Ammon's horn (tissue), 1 donor: ENCODE measurements around the gene RPTOR.

Experiments used
- DNase-seq: peaks from one replicate; pipeline ENCODE4 v3.0.0-alpha.2; 2016; ENCODE audit warnings: low spot score

Gene RPTOR

DNA sequence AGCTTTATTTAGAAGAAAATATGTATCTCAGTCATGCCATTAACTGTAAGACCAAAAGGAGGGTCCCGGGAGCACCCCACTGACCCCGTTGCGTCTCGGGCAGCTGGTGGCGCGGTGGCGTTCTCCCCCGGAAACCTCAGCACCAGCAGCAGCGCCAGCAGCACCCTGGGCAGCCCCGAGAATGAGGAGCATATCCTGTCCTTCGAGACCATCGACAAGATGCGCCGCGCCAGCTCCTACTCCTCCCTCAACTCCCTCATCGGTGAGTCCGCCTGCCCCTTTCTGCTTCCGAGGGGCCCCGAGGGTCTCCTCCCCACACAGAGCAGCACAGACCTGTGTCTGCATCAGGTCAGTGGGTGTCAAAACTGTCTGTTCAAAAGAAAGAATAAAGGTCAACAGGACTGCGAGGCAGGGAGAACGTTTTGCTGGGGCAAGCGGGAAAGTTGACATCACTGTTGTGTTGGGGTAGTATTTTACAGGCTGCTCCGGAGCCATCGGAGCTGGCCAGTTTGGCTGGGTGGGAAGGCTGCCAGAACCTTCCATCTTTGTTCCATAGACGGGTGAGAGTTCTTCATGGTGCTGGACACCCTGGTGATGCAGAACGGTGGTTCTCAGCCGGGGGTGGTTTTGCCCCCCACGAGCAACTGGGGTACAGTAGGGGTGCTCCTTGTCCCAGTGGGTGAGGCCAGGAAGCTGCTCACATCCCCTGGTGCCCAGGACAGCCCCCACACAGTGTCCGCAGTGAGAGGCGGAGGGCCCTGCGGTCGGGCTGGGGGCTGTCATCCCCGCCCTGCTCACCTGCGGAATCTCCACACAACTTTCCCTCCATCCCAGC, 349.2 kb downstream of the RPTOR start:
- DNase-seq: no peak

GRCh38 chr17:80894439-80894721, 349.7 kb downstream of the RPTOR start:
- no peak for DNase-seq

DNA sequence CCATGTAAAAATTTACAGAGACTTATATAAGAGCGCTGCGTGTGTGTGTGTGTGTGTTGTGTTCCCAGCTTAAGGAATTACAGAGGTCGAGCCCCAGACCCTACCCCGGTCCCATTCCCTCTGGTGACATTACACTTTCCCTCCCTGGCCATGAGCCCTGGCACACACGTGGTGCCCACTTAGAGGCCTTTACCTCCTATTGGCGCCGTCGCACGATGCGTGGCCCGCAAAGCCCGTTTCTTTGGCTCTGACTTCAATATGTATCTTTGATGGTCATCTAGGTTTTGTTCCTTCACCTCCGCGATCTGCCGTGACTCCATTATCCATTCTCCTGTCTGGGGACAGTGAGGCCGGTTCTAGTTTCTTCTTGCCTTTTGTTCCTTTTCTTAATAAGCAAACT, 350.1 kb downstream of the RPTOR start:
- DNase-seq: no peak

DNA sequence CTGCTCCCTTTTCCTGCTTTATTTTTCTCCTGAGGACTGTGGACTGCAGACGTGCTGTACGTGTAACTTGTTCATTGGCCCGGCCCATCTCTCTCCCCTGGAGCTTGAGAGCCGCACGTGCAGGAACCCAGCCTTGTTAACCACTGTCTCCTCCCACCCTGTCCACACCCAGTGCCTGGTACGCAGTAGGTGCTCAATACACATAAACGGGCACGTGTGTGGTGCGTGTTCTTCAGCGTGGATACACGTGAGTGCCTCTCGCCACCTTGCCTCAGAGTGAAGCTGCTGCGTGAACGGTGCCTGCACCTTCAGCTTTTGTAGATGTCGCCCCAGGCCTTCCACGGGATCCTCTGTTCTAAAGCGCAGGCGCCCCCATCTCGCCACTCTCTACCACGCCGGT, 350.7 kb downstream of the RPTOR start:
- DNase-seq: no peak

- no peak for DNase-seq
Measured at GRCh38 chr17:80898716-80899115, 354.1 kb downstream of the RPTOR start.

GRCh38 chr17:80899402-80900268, 355.0 kb downstream of the RPTOR start:
- DNase-seq: no peak

DNA sequence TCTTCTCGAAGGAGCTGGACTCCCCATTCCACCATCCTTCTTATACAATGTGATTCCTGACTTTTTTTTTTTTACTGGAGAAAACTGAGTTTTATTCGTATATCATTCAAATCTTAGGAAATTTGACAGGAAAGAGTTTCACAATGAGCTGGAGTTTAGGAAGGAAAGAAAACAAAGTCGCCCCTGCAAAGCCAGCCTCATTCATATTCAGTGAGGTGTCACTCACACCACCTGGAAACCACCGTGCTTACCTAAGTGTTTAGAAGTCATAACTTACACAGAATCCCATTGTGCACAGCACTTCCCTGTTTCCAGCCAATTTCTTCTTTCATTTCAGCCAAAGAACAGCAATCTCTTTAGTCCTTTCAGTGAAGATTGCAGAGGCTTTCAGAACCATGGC, 356.7 kb downstream of the RPTOR start:
- DNase-seq: no peak

DNA sequence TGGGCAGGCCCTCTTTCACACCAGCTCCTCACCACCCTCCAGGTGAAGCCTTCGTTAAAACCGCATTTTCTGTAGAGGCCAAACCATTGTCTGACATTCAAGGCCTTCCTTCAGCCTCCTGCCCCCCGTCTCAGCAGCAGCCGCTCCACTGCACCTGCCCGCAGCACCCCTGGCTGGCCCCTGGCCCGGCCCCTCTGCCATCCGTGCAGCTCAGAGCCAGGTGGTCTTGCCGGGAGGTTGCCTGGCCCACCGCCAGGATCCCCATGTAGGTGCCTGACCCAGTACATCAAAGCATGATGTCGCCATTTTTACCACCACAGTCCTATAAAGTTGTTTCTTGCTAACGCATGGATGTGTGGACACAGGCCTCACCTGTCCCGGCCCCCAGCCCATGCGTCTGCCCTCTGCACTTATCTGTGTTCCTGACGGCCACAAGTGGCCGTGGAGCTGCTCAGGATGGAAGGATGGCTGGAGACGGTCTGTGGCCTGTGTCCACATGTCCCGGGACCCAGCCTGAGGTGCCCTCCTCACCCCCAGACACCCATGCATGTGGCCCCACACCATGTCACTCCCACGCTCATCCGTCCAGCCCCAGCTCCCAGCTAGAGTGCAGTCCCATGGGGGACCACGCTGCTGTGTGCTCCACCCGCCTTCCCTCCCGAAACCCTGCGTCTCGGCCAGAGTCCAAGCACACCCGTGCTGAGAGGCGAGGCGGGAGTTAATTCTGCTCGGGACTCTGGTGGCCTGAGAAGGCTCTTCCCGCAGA, 357.7 kb downstream of the RPTOR start:
- DNase-seq: no peak

GRCh38 chr17:80902963-80903611, 358.4 kb downstream of the RPTOR start:
- DNase-seq: no peak

GRCh38 chr17:80904036-80904753, 359.6 kb downstream of the RPTOR start:
- DNase-seq: no peak

DNA sequence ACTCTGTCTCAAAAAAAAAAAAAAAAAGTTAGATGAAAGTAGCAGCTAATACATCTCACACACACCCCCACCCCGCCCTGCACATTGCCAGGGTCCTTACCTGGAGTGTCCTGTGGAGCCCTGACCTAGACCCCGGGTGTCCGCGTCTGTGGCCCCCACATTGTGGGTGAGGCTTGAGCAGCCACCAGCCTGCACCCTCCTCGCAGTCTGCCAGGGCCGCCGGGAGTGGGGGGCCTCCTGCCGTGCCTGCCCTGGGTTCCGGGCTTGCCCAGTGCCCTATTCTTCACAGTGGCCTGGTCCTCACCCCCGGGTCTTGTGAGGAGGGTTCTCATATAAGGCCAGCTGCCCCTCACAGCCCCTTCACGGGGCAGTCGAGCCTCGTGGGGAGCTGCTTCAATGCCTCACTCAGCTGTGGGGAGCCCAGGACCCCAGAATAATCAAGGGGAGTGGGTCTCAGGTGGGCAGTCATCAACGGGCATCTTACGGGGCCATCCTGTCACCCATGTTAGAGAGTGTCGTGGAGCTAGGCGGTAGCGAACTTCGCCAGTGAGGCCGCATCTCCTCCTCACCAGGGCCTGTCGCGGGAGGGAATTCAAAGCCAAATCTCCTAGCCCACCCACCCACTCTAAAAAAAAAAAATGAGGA, 361.1 kb downstream of the RPTOR start:
- no peak for DNase-seq

DNA sequence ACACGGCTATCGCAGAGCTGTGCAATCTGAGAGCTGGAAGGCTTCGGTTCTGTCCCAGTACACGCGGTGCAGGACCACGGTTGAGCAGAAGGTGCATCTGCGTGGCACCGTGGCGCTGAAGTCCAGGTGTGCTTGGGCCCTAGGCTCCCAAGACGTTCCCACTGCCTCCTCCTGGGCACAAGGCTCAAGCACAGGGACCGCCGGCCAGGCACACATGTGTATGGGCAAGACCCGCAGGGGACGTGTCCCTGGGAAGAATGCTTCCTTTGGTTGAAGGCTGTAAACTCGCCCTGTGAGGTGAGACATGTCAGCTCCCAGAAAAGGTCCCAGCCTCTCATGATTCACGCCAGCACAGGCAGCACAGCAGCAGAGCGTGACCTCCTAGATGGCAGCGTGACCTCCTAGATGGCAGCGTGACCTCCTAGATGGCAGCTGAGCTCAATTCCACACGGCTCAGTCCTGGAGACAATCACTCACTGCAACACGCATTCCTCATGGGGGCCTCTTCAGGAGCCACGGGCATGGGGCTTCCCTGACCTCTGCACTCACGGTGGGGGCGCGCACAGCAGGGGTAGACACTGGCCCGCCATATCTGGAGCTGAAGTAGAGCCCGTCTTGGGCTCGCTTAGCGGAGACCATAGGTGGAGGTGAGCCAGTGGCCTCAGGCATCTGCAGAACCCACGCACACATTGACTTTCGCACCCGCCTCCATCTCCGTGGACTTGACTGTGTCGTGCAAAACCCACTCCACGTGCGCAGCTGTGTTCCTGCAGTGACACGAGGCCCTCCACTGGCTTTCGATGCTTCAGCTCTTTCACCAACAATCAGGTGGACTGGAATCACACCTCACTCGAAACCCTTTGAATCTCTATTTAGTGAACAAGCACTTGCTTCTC, 362.0 kb downstream of the RPTOR start:
- no peak for DNase-seq

DNA sequence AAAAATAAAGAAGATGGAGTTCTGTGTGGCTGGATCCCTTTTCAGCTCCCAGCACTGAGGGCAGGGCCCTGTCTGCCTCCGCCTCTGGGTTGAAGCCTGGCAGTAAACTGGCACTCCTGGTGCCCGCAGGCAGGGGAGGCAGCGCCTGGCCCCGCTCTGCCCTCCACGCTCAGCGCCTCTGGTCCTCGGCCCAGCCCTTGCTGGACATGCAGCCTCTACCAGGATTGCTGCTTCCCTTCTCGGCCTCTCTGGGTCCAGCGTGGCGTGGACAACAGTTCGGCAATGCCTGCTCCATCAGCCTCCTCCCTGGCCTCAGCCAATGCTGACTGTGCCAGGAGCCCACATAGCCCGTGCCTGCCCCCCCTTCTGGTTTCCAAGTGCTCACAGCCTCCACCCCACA, 362.6 kb downstream of the RPTOR start:
- no peak for DNase-seq

GRCh38 chr17:80908211-80908610, 363.6 kb downstream of the RPTOR start:
- DNase-seq: no peak

DNA sequence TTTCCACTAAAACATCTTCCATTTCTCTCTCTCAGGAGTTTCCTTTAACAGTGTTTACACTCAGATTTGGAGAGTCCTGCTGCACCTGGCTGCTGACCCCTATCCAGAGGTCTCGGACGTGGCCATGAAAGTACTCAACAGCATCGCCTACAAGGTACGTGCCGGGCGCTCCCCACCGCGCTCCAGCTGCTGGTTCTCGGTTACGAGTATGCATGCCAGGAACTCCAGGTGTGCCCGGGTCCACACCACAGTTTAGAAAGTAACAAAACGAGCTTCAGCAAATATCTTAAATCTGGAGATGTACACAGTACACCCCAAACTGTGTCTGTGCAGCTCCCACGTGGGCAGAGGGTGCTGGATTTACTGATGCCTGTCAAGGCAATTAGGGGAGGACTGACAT, 364.1 kb downstream of the RPTOR start:
- DNase-seq: no peak

GRCh38 chr17:80909635-80910034, 365.0 kb downstream of the RPTOR start:
- DNase-seq: no peak

- no peak for DNase-seq
Measured at GRCh38 chr17:80910043-80910442, 365.4 kb downstream of the RPTOR start.

GRCh38 chr17:80912476-80912875, 367.8 kb downstream of the RPTOR start:
- DNase-seq: no peak

DNA sequence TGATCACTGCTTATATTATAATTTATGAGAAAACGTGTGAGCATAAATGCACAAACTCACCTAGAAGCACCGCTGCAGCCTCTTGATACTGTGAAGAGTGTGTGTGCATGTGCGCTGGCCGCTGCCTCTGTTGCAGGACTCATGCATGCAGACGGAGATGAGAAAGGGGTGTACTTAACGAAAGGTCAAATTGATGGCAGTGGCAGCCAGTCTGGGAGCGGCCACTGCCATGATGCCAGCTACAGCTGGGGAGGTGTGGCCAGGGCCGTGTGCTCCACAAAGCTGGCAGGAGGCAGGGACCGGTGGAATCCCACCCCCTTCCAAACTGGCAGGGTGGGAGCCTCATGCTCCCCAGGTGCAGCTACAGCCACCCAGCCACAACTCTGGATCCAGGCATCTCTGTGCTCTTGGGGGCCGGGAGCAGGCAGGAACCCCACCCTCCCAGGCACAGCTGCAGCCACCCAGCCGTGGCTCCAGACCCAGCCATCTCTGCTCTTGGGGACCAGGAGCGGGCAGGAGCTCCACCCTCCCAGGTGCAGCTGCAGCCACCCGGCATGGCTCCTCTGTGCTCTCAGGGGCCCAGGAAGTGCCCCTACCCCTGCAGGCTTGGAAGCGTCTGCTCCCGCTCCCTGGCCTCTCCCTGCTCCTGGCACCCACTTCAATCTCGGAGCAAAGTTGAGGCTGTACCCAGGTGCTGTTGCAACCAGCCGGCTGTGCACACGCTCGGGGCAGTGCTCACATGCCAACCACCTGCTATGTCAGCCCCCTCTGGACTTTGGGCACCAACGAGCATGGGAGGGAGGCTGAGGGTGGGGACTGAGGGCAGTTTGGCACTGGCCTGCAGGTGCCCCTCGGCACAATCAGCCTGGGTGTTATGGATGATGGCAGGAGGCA, 369.5 kb downstream of the RPTOR start:
- no peak for DNase-seq
